HG02870 (cell line): ENCODE data around the gene TMED7.

Experiments used
- ATAC-seq: cut with Tn5 transposase; IDR thresholded peaks from one replicate; pipeline ENCODE4 v1.9.1; 2021; ENCODE audit warnings: mild to moderate bottlenecking, moderate library complexity; ENCODE audit not compliant: unreplicated experiment

Gene TMED7

GRCh38 chr5:115627295-115627865 lies 1.5 kb upstream of the TMED7 start:
- no peak for ATAC-seq

- ATAC-seq = peak; percentile 26
Measured at GRCh38 chr5:115626445-115626823, 598 bp upstream of the TMED7 start.

DNA sequence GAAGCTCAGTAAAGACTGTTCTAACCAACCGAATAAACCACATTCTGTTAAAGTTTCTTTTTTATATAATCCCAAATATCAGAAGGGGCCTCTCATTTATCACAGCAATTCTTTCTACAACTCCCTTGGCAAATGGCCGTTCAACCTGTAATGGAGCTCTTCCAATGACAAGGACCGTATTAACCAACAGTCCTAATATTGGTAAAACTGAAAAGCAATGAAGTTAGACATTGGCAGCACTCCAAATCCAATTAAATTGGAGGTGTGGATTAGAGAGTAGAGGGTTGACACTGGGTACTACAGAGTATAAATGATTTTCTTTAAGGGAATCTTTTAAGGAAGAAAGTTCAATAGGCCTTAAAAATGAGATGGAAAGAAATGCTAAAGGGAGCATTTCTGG lies 842 bp downstream of the TMED7 start:
- ATAC-seq = no peak

DNA sequence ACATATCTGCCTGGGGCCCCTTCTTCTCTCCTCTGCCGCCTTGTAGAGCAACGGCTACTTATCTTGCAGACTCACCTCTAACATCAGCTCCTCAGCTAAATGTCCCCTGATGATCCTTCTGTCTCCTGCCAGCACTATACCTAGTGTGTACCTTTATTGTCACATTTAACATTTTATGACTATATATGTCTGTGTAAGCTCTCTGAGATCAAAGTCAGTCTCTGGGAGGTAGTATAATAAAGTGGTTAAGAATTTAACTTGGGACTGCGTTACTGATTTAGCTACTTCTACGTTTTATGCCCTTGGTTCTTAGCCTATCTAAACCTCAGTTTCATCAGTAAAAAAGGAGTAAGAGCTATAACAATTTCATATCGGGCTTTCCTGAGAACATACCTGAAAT lies 2.2 kb downstream of the TMED7 start:
- ATAC-seq = no peak

GRCh38 chr5:115621365-115621900 lies 4.4 kb downstream of the TMED7 start:
- ATAC-seq = no peak

GRCh38 chr5:115616892-115617291 lies 8.9 kb downstream of the TMED7 start:
- no peak for ATAC-seq

DNA sequence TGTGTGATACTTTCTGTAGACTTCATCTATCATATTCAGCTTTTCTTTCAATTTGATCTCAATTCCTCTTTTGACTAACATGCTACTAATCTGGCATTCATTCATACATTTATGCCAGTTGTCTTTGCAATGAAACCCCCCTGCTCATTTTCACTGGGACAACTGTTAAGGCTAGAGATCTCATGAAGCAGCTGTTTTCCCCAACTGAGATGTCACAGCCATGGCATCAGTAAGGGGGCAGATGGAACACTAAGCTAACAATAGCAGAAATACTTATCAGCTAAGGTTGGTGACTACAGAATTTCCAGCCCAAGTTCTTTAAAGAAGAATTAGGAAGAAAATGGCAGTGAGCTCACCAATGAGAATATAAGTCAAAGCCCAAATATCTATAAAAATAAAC lies 9.4 kb downstream of the TMED7 start:
- no peak for ATAC-seq

DNA sequence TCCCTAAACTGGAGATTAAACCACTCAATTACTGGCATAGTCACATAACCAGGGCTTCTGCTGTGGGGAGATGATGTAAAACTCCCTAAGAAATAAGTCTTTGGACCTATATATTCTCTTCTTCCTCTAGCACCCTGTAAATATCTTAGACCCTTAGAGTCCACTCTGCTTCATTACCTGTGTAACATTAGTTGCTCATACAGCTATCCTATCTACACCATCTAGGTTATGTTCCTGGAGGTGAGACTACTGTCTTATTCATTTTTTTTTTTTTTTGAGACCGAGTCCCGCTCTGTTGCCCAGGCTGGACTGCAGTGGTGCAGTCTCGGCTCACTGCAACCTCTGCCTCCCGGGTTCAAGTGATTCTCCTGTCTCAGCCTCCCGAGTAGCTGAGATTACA lies 14.0 kb downstream of the TMED7 start:
- ATAC-seq = no peak

- ATAC-seq = no peak
Measured at GRCh38 chr5:115607935-115608334, 17.9 kb downstream of the TMED7 start.

DNA sequence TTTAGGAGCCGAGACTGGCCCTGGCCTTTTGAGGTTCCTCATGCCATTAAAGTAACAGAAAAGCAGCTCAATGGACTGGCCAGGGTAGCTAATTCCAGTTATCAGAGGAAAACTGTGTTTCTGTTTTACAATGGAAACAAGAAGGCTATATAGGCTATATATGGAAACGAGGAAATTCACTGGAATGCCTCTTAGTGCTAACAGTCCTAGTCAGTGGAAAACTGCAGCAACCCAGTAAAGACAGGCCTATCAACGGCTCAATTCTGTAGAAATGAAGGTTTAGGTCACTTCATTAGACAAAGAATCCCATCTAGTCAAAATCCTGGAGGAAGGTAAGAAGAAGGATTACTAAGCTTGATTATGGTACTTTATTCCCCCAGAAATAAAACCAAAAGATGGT lies 20.4 kb downstream of the TMED7 start:
- no peak for ATAC-seq

- no peak for ATAC-seq
Measured at GRCh38 chr5:115602591-115603125, 23.2 kb downstream of the TMED7 start.

GRCh38 chr5:115601701-115602590 lies 23.9 kb downstream of the TMED7 start, which contains the start of gene TICAM2:
TSS of gene TICAM2 (minus strand) at chr5:115602479. CDS start at chr5:115581256, 21,223 bp downstream.
- peak; percentile 77 for ATAC-seq

DNA sequence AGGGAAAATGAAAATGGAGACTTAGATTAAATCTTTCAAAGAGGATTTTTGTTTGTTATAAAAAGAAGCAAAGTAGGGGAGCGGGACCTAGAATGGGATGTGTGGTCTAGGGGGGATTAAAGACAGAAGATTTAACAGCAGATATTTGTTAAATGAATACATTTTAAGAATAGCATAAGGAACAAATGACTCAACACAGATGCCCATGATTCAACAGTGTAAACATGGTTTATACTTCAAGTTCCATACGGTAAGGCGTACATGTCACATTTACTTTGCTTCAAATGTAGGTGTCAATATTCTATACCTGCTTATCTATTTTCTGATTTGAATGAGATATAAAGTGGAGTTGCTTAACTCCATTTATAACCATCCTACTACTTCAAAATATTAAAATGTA lies 25.1 kb downstream of the TMED7 start:
- no peak for ATAC-seq

GRCh38 chr5:115599924-115600323 lies 25.9 kb downstream of the TMED7 start:
- no peak for ATAC-seq

GRCh38 chr5:115599502-115599901 lies 26.3 kb downstream of the TMED7 start:
- peak; percentile 32 for ATAC-seq

DNA sequence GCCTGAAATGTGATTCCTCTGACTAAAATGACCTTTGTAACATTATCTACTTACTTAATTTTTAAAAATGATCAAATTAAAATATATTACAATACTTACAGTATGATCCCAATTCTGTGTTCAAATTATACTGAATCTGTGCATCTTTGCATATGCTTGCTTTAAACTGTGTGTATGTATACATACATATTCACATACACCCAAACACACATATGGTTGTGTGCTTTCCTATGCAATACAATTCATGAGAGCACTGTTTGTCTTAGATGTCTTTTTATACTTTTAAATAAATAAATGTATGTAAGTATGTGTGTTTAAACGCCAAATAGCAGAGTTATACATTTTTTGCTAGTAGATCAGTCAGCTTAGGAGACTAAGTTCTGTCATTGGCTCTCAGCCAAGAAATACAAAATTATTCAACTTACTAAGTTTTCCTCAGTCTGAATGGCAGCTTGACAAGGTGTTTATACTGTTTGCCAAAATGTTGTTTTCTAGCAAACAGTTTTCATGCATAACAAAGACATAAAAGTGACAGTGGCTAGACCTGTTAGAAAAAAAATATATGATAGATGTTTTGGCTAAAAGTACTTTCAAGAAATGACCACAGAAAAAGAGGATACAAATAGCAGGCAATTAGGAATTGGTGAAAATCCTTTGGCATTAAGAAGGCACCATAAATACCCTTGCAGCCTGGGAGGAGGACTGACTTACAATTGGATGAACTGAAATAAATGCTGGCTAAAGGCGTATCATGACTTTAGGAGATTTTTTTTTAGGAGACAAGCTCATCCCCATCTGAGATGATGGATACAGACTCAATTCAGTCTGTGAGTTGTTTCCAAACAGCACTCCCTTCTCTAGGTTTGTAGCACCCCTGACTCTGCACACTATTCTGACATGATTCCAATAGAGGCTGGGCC lies 31.4 kb downstream of the TMED7 start:
- ATAC-seq = no peak

DNA sequence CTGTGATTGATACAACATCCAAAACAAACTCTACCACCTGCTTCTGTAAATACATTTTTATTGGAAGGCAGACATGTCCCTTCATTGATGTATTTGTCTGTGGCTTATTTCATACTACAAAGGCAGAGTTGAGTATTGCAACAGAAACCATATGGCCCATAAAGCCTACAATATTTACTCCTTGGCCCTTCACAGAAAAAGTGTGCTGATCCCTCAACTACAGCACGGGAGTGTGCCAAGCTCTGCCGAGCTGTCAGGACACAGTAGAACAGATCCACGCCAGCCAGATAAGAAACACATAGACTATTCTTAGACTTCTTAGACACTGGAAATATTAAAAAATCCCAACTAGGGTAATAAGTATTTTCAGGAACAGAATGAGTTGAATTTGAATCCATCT lies 36.8 kb downstream of the TMED7 start:
- no peak for ATAC-seq

DNA sequence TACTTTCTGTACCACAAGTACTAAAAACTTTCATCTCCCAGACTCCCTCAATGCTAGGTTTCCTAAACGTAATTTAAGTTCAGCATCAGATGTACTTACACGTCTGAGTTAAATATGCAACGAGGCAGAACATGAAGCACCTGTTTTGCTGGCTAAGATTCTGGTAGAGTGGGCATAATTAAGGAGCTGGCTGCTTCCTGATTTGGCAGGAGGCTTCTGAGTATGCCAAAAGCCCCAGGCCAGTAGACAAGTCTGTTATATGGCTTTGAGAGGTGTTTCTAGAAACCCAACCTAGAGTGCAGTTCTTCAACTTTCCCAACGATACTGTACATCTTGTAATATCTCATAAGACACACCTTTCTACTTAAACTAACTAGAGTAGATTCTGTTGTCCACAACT lies 37.2 kb downstream of the TMED7 start:
- no peak for ATAC-seq

DNA sequence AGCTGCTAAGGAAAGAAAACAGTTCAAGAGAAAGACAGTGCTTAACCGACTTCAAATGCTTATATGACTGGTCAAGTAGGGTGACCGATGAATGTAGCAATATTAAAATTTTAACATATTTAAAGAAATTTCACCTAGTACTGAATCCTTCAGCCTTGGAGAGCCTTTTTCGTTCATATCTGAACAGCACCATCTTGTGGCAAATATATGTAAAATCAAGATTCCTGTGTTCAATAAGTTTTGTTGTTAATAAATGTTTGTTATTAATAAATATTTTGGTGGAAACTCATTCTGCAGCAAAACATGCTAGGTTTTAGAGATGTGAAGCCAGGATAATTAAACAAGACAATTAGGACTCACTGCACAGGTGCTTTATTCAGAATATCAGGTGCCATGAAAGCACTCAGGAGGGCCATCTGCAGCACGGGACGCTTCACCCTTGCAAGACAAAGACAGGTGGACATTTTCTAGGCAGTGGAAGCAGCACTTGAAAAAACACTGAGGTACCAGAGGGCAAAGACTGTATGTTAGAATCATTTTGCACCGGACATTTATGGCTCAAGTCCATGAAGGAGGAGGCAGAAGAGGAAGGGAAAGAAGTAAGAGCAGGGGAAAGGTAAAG lies 39.2 kb downstream of the TMED7 start:
- no peak for ATAC-seq

DNA sequence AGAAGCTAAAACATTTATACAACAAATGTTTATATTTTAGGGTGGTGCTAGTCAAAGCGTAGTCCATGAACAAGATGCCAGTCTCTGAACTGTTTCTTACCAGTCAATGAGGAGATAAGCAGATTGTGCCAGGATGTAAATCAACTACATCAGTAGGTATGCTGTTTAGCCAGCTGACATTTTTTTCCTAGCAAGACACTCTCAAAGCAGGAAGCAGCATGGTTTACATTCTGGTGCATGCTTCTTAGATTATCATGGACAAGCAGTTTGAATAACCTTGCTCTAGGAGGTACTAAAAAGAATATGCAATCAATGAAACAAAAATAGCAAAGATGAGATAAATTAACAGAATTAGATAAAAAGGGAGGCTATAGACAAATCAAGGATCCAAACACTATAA lies 40.6 kb downstream of the TMED7 start:
- ATAC-seq = no peak
